ENCODE results near the gene RER1.

RER1 gene

GRCh38 chr1:2406451-2407041 lies 14.9 kb downstream of the RER1 start:
- 0 out of 2 replicates have a peak, but pooled peaks have one; percentile 3 for TF ChIP-seq CTCF (conservative IDR thresholded peaks at IDR 0.05; ENCODE audit: low read length)
- H3K4me3 ChIP-seq (ENCODE audit: low read length): no peak overlapping the region
- no peak for DNase-seq (ENCODE audit: low read depth)

GRCh38 chr1:2407166-2407990 lies 15.7 kb downstream of the RER1 start:
- no peak for DNase-seq (ENCODE audit: low read depth)
- no peak overlapping the region for H3K4me3 ChIP-seq (ENCODE audit: low read length)
- no peak for TF ChIP-seq CTCF (conservative IDR thresholded peaks at IDR 0.05; ENCODE audit: low read length)

GRCh38 chr1:2407991-2408275 lies 16.3 kb downstream of the RER1 start:
- DNase-seq (ENCODE audit: low read depth): no peak
- TF ChIP-seq CTCF (conservative IDR thresholded peaks at IDR 0.05; ENCODE audit: low read length): no peak
- no peak overlapping the region for H3K4me3 ChIP-seq (ENCODE audit: low read length)

- no peak overlapping the region for H3K4me3 ChIP-seq (ENCODE audit: low read length)
- TF ChIP-seq CTCF (conservative IDR thresholded peaks at IDR 0.05; ENCODE audit: low read length): no peak
- DNase-seq (ENCODE audit: low read depth): no peak
Observed at GRCh38 chr1:2408456-2408855, 16.8 kb downstream of the RER1 start.

GRCh38 chr1:2408859-2409276 lies 17.2 kb downstream of the RER1 start:
- H3K4me3 ChIP-seq (ENCODE audit: low read length): no peak overlapping the region
- DNase-seq (ENCODE audit: low read depth): no peak
- TF ChIP-seq CTCF (conservative IDR thresholded peaks at IDR 0.05; ENCODE audit: low read length): no peak

- no peak for DNase-seq (ENCODE audit: low read depth)
- H3K4me3 ChIP-seq (ENCODE audit: low read length): no peak overlapping the region
- TF ChIP-seq CTCF (conservative IDR thresholded peaks at IDR 0.05; ENCODE audit: low read length): no peak
Observed at GRCh38 chr1:2409745-2410144, 18.1 kb downstream of the RER1 start.

- DNase-seq (ENCODE audit: low read depth): no peak
- TF ChIP-seq CTCF (conservative IDR thresholded peaks at IDR 0.05; ENCODE audit: low read length): no peak
- H3K4me3 ChIP-seq (ENCODE audit: low read length): peak overlapping the region; percentile 86
Observed at GRCh38 chr1:2411801-2412394, 20.3 kb downstream of the RER1 start.
